ENCODE data around the gene ZSCAN25.
"Not testable (repeated sequence)": the region's sequence is repeated elsewhere in the genome, so short reads cannot be mapped to it uniquely, and the experiment has no call there.

ZSCAN25 gene

DNA sequence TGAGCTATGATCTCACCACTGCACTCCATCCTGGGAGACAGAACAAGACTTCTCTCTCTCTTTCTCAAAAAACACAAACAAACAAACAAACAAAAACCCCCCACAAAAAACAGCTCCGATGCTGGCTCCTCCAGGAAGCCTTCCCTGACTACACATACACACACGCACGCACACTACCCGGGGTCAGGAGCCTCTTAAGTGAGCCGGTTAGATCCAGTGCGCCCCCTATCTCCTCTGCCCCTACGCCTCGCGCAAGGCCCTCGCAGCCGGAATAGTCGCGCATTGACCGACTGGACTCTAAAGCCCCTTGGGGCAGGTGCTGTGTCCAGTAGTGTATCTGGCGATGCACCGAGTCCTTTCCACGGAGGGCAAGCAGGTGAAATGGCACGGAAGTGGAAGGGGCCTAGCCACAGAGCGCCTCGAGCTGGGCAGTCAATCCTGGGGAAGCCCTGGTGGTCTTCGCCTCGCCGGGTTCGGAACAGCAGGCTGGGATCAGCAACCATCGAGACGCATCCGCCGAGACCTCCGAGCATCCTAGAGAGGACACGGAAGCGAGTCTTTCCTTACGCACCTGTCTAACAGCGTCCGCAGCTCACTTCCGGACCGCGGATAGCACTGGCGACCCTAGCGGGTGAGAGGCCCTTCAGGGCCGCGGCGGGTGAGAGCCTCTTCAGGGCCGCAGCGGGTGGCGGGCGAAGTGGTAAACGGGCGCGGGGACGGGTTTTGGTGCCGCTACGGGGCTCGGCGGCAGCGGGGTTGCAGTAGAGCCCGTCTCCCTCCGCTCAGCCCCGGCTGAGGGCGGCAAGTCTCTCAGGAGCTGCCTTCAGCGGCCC is at the start of gene ZSCAN25:
TSS of gene ZSCAN25 (plus strand) at position 588 of the 833 bp plus-strand sequence. CDS start 2,661 bp downstream, outside the sequence.
- DNase-seq (ENCODE audit: low read depth) = peak; percentile 95

- DNase-seq (ENCODE audit: low read depth) = not testable (repeated sequence)
These were observed 48.0 kb upstream of the ZSCAN25 start for GRCh38 chr7:99568770-99569169.

DNA sequence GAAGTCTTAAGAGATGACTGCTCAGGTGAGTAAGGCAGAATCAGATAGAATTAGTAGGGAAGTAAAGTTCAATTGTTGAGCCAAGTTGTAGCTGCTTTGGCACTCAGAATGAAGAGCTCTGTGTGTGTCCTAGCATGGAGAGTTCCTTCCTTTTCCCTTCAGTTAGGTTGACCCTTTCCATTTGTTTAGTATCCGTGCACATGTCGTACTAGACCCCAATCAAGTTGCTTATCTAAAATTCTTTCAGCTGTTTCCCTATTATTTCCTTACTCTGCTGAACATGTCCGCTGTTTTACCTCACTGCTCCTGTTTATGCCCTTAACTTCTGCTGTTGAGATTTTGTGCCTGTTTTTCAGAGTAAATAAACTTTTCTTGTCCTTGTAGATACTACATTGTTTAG is 45.0 kb upstream of the ZSCAN25 start:
- no peak for DNase-seq (ENCODE audit: low read depth)

DNA sequence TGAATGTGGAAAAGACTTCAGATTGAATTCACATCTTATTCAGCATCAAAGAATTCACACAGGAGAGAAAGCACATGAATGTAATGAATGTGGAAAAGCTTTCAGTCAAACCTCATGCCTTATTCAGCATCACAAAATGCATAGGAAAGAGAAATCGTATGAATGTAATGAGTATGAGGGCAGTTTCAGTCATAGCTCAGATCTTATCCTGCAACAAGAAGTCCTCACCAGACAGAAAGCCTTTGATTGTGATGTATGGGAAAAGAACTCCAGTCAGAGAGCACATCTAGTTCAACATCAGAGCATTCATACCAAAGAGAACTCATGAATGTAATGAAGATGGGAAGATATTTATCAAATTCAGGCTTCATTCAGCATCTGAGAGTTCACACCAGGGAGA is 43.5 kb upstream of the ZSCAN25 start:
- DNase-seq (ENCODE audit: low read depth) = no peak

DNA sequence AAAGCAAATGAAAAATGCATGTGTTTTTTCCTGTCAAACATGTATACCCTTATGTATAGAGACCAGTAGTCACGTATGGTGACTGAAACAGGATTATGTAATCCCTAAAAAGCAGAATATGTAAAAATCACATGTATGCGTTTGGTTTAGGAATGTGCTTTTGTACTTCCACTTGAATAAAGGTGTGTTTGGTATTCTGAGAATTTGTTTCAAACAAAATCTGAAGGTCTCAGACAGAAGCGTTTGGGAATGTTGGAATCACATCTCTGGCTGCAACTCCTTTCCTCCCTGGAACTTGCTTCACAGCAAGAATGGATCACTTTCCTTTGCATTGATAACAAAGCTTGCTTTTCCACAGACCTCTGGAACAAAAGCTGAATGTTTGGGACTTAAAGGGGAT is 40.5 kb upstream of the ZSCAN25 start:
- no peak for DNase-seq (ENCODE audit: low read depth)

GRCh38 chr7:99579281-99579955 is 37.3 kb upstream of the ZSCAN25 start:
- DNase-seq (ENCODE audit: low read depth) = no peak

DNA sequence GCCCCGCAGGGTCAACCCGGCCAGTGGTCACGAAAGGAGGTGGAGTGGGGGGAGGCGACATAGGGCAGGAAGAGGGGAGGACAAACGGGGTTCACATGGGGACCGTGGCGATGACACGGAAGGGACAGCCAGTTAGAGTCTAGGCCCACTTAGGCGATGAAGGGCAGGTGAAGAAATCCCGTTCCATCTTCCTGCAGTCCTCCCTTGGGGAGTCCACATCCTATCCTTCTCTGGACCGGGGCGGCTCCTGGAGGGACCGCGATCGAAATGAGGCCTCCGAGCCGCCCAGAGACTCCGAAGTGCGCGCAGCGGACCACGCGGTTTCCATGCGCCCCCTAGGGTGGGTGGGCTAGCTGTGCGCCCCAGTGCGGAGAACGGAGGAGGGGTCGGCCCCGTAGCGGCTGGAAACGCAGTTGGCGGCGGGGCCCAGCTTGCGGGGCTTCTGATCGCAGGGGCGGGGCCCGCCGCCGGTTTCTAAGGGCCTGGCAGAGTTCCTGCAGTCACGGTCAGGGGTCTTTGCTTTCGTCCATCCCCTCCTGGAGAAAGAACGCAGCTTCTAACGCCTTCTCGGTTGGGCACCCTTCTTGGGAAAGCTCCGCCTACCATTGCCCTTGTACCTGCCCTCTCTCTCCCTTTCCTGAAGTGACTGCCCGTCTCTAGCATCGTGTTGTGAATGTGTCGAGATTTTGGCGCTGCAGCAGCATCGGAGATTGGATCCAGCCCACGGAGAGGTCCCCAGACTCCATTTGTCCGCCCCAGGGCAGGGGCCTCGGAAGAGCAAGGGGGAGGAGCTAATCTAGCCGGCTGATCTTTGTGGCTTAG is 36.6 kb upstream of the ZSCAN25 start:
- peak; percentile 5 for DNase-seq (ENCODE audit: low read depth)

DNA sequence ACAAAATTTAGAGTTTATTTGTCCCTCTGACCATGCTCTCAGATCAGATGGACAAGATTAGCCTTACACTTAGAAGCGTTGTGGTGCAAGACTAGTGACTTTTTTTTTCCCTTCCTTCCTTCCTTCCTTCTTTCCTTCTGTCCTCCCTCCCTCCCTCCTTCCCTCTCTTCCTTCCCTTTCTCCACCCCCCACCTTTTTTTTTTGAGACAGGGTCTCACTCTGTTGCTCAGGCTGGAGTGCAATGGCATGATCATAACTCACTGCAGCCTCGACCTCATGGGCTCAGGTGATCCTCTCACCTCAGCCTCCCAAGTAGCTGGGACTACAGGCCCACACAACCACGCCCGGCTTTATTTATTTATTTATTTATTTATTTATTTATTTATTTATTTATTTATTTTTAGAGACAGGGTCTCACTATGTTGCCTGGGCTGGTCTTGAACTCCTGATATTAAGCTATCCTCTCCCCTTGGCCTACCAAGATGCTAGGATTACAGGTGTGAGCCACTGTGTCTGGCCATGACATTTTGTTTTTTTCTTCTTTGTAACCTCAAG is 35.9 kb upstream of the ZSCAN25 start:
- not testable (repeated sequence) for DNase-seq (ENCODE audit: low read depth)

- DNase-seq (ENCODE audit: low read depth) = no peak
These were observed 27.9 kb upstream of the ZSCAN25 start for GRCh38 chr7:99588868-99589267.

DNA sequence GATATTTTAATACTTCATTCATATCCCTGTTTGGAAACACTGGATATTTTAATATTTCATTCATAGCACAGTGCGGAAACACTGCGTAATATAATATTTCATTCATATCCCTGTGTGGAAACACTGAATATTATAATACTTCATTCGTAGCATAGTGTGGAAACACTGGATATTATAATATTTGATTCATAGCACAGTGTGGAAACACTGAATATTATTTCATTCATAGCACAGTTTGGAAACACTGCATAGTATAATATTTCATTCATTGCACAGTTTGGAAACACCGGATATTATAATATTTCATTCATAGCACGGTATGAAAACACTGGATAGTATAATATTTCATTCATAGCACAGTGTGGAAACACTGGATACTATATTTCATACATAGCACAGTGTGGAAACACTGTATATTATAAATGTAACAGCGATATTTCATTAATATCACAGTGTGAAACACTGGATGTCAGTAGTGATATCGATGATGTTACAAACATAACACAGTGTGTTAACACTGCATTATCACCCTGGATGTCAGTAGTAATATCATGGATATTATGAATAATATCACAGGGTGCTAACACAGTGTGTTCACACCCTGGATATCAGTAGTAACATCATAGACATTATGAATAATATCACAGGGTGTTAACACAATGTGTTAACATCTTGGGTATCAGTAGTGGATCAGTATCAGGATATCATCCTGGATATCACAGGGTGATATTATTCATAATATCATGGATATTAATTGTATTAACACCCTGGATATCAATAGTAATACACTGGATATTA is 21.6 kb upstream of the ZSCAN25 start:
- DNase-seq (ENCODE audit: low read depth) = no peak

DNA sequence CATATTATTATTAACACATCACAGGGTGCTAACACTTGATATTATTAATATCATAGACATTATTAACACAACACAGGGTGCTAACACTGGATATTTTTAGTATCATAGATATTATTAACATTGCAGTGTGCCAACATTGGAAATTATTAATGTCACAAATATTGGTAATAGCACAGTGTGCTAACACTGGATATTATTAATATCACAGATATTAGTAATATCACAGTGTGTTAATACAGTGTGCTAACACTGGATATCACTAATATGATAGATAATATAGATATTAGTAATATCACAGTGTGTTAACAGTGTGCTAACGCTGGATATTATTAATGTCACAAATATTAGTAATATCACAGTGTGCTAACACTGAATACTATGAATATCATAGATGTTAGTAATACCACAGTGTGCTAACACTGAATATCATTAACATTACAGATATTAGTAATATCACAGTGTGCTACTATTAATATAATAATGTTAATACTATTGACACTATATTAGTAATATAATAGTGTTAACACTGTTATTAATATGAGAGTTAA is 20.3 kb upstream of the ZSCAN25 start:
- DNase-seq (ENCODE audit: low read depth) = no peak

DNA sequence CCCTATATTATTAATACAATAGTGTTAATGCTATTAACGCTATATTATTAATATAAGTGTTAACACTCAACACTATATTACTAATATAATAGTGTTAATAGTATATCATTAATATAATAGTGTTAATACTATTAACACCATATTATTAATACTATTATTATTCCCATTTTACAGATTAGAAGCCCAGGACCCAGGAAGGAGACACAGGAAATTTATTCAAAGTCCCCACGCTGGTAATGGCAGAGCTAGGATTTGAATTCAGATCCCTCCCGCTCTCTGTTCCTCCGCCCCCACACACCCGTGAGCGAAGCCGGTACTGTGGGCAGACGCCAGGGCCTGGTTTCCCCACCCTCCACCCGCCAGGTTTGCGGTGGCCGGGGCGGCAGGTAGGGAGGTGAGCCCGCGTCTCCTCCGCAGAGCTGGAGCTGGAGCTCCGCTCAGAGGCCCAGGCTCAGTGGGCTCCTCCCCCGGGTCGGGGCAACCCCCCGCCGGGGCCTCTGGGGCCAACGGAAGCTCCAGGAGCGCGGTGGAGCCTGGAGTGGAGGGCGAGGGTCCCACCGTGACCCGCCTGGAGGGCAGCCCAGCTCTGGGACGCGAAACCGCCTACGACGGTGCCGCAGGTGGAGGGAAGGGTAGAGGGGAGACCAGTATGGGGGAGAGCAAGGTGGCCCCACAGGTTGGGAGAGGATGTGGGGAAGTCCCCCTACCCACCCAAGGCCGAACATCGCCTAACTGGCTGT is 18.8 kb upstream of the ZSCAN25 start, which contains the start of gene TMEM225B:
TSS of gene TMEM225B (plus strand) at position 506 of the 740 bp plus-strand sequence. CDS start 6,122 bp downstream, outside the sequence.
- no peak for DNase-seq (ENCODE audit: low read depth)

DNA sequence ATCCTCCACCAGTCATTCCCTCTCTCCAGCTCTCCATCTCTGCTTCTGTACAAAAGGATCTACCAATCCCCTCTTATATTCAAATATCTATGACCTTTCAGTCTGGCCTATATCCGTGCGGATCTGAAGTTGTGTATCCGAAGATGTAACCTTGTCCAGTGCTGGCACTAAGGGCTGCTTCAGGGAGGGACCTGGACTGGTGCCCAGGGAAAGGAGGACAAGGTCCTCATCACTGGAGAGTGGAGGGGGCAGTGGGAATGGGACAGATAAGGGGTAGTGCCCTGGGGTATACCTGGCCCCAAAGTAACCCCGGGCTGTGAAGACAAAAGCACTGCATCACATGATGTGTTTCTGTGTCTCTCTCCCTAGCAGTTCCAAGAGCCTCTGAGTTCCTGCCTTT is 16.9 kb upstream of the ZSCAN25 start:
- DNase-seq (ENCODE audit: low read depth) = no peak

- DNase-seq (ENCODE audit: low read depth) = no peak
These were observed 15.0 kb upstream of the ZSCAN25 start for GRCh38 chr7:99601656-99602310.

DNA sequence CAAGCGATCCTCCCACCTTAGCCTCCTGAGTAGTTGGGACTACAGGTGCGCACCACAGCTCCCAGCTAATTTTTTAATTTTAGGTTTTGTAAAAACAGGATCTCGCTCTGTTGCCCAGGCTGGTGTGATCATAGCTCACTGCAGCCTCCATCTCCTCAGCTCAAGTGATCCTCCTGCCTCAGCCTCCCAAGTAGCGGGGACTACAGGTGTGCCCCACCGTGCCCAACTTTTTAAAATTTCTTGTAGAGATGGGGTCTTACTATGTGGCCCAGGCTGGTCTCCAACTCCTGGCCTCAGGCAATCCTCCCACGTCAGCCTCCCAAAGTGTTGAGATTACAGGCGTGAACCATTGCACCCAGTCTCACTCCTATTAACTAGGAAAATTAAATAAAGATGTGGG is 11.2 kb upstream of the ZSCAN25 start:
- DNase-seq (ENCODE audit: low read depth) = no peak

GRCh38 chr7:99606531-99606930 is 10.2 kb upstream of the ZSCAN25 start:
- no peak for DNase-seq (ENCODE audit: low read depth)

- DNase-seq (ENCODE audit: low read depth) = no peak
These were observed 9.2 kb upstream of the ZSCAN25 start for GRCh38 chr7:99607548-99607947.

GRCh38 chr7:99614495-99614894 is 2.3 kb upstream of the ZSCAN25 start:
- DNase-seq (ENCODE audit: low read depth) = no peak

- no peak for DNase-seq (ENCODE audit: low read depth)
These were observed 772 bp upstream of the ZSCAN25 start for GRCh38 chr7:99615989-99616358.

Measured in fibroblast of gingiva (primary cell).